Endothelial cell of umbilical vein (primary cell): ENCODE data around the gene HOMER1. TPM values are rescaled to one million over a fixed set of nuclear protein-coding genes. Genes with fewer than 3 reads are reported as not detected.

ENCODE experiments used
- BruUV-seq: library from RNA; stranded (reverse); fragments of 400-500 nt; replicated peaks from 2 replicates; lab custom pipeline; 2021; lab: Mats Ljungman, UMichigan
- CTCF ChIA-PET: fragments of 300-600, 350-600 bp; sonication (Branson Sonifier 250); formaldehyde crosslinking; loops from one replicate; lab custom pipeline; 2021; ENCODE audit warnings: antibody characterized with exemption, inconsistent platforms; lab: Charles Lee
- POLR2A ChIA-PET: fragments of 300-600, 350-600 bp; sonication (Branson Sonifier 250); formaldehyde crosslinking; loops from one replicate; lab custom pipeline; 2021; ENCODE audit warnings: antibody characterized with exemption, inconsistent platforms; lab: Charles Lee
- DNase-seq: peaks from one replicate; pipeline ENCODE4 v3.0.0-alpha.2; 2011; ENCODE audit warnings: low read depth, low spot score
- FAIRE-seq: peaks from 2 replicates; lab custom pipeline; 2011; peaks lifted over from hg19 to GRCh38; lab: Jason Lieb, UNC
- H2AFZ ChIP-seq: 2 replicates; pipeline ENCODE4 v1.6.0; 2012; ENCODE audit warnings: low read depth, low read length, control low read depth, inconsistent platforms
- H3K27ac ChIP-seq: 2 replicates; pipeline ENCODE4 v1.5.1; 2011; ENCODE audit warnings: low read depth, mild to moderate bottlenecking, control low read depth, low read length, moderate library complexity; ENCODE audit not compliant: insufficient read depth
- H3K27me3 ChIP-seq, 2 experiments: 2 replicates each; pipeline versions ENCODE4 v1.6.0 to v1.6.1; 2011; ENCODE audit warnings: low read length in 2 of 2, mixed read lengths in 1 of 2; ENCODE audit not compliant: control insufficient read depth in 2 of 2, insufficient read depth in 2 of 2
- H3K36me3 ChIP-seq, 2 experiments: 2 replicates in 1 of 2; 3 replicates in 1 of 2; pipeline ENCODE4 v1.5.1; 2011; ENCODE audit warnings: low read length in 2 of 2, mild to moderate bottlenecking in 1 of 2, moderate library complexity in 1 of 2; ENCODE audit not compliant: control insufficient read depth in 2 of 2, insufficient read depth in 2 of 2; ENCODE audit errors: extremely low read depth in 1 of 2
- H3K4me1 ChIP-seq: 3 replicates; pipeline ENCODE4 v1.5.1; 2011; ENCODE audit warnings: mild to moderate bottlenecking, low read length; ENCODE audit not compliant: control insufficient read depth, insufficient read depth; ENCODE audit errors: extremely low read depth
- H3K4me2 ChIP-seq: 2 replicates; pipeline ENCODE4 v1.6.1; 2011; ENCODE audit warnings: low read length, control low read depth, mixed read lengths; ENCODE audit not compliant: insufficient read depth
- H3K4me3 ChIP-seq, 3 experiments: fragments of 200-600 bp in 1 of 3; sonication (generic), shearing (Covaris generic) in 1 of 3; replicated peaks in 1 of 3; 2 replicates each; pipeline ENCODE4 v1.5.1; 2011 to 2016; ENCODE audit warnings: control low read depth in 3 of 3, low read length in 3 of 3, mild to moderate bottlenecking in 2 of 3, inconsistent platforms in 1 of 3, low read depth in 1 of 3, moderate library complexity in 1 of 3; ENCODE audit not compliant: insufficient read depth in 1 of 3
- H3K79me2 ChIP-seq: 2 replicates; pipeline ENCODE4 v1.6.0; 2012; ENCODE audit warnings: low read length, inconsistent platforms; ENCODE audit not compliant: control insufficient read depth, insufficient read depth
- H3K9ac ChIP-seq: replicated peaks from 2 replicates; pipeline ENCODE3; 2011; ENCODE audit warnings: low read length, control low read depth; ENCODE audit not compliant: insufficient read depth; ENCODE audit errors: extremely low read depth
- H3K9me1 ChIP-seq: replicated peaks from 3 replicates; pipeline ENCODE4 v1.6.0; 2011; ENCODE audit warnings: mild to moderate bottlenecking, low read length; ENCODE audit not compliant: control insufficient read depth, insufficient read depth; ENCODE audit errors: extremely low read depth
- H3K9me3 ChIP-seq: replicated peaks from 2 replicates; pipeline ENCODE4 v1.5.1; 2012; ENCODE audit warnings: low read length, inconsistent platforms; ENCODE audit not compliant: control insufficient read depth, insufficient read depth
- H4K20me1 ChIP-seq: replicated peaks from 2 replicates; pipeline ENCODE3; 2011; ENCODE audit warnings: mild to moderate bottlenecking, low read length; ENCODE audit not compliant: control insufficient read depth, insufficient read depth; ENCODE audit errors: extremely low read depth
- EZH2 ChIP-seq: IDR thresholded peaks from 2 replicates; pipeline ENCODE4 v1.6.1; 2012; ENCODE audit warnings: borderline replicate concordance, low read depth, mild to moderate bottlenecking, moderate library complexity, low read length, inconsistent platforms; ENCODE audit not compliant: severe bottlenecking
- FOS ChIP-seq: IDR thresholded peaks from 2 replicates; pipeline ENCODE4 v1.6.1; 2011; ENCODE audit warnings: mild to moderate bottlenecking, low read length, moderate library complexity, borderline replicate concordance; ENCODE audit not compliant: insufficient read depth
- GATA2 ChIP-seq: IDR thresholded peaks from 2 replicates; pipeline ENCODE4 v1.7.0; 2011; ENCODE audit warnings: low read depth, mild to moderate bottlenecking, moderate library complexity, mixed read lengths, low read length; ENCODE audit not compliant: insufficient read length, insufficient read depth
- JUN ChIP-seq: IDR thresholded peaks from 2 replicates; pipeline ENCODE4 v1.6.1; 2011; ENCODE audit warnings: borderline replicate concordance, low read depth; ENCODE audit not compliant: insufficient read length, insufficient read depth
- MYC ChIP-seq: IDR thresholded peaks from one replicate; pipeline ENCODE4 v1.6.1; 2011; ENCODE audit warnings: mild to moderate bottlenecking, low read depth, low read length
- POLR2A ChIP-seq: IDR thresholded peaks from 2 replicates; pipeline ENCODE4 v1.6.1; 2012; ENCODE audit warnings: low read depth, mild to moderate bottlenecking, control low read depth, low read length
- POLR2AphosphoS5 ChIP-seq: IDR thresholded peaks from 2 replicates; pipeline ENCODE4 v1.6.1; 2012; ENCODE audit warnings: low read depth, mild to moderate bottlenecking, control low read depth, low read length, moderate library complexity; ENCODE audit not compliant: insufficient read depth
- dilution Hi-C: fragments of 300-500 bp; cut with MboI; formaldehyde crosslinking; loops from one replicate; pipeline ENCODE4 v1.15.0; 2019; ENCODE audit warnings: low sequenced_read_pairs; ENCODE audit not compliant: extremely low pct_ligation_motif_present
- intact Hi-C: fragments of 100-400 bp; cut with micrococcal nuclease; formaldehyde crosslinking; loops from one replicate; pipeline ENCODE4 v1.10.0; 2022
- polyA plus RNA-seq, 4 experiments: library from polyadenylated mRNA; depleted of rRNA in 3 of 4; stranded (reverse) in 3 of 4; unstranded in 1 of 4; fragments of >200 nt; gene quantifications; 2 replicates each; pipeline versions ENCODE4 v1.2.1 to v1.2.3, GENCODE V29; 2011 to 2012; ENCODE audit warnings: missing spikeins in 1 of 4
- total RNA-seq: library from RNA; stranded (reverse); gene quantifications from 2 replicates; pipeline ENCODE4 v1.2.3, GENCODE V29; 2021
- TF ChIP-seq, protein P1 (sequence below), 2 donors: IDR thresholded peaks; 1 replicate in 1 of 2; 2 replicates in 1 of 2; pipeline ENCODE4 v1.5.1; 2011; ENCODE audit warnings: low read length in 2 of 2, mild to moderate bottlenecking in 2 of 2, moderate library complexity in 2 of 2, control low read depth in 1 of 2, inconsistent platforms in 1 of 2, low read depth in 1 of 2; ENCODE audit not compliant: insufficient read depth in 1 of 2; ENCODE audit errors: extremely low read depth in 1 of 2
- TF ChIP-seq, protein P2 (sequence below): IDR thresholded peaks from 2 replicates; pipeline ENCODE4 v1.6.1; 2011; ENCODE audit not compliant: insufficient read depth, insufficient read length

Gene HOMER1
- total and polyA plus RNA-seq, 2 donors (not counting 3 experiments of a cell fraction or from before 2014, with no cell fraction given), result 0.57 to 3.9 TPM

DNA sequence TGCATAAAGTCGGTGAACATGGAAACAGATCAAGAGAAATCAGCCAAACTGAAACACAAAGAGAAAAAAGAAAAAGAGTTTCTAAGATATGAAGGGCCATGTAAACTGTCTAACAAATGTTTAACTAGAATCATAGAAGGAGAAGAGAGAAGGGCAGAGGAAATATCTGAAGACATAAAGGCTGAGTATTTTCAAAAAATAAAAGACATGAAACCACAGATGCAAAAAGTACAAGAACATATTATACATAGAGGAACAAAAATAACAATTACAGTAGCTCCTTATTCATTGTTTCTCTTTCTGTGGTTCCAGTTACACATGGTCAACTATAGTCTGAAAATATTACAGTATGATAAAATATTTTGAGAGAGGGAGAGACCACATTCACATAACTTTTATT lies 106.3 kb downstream of the HOMER1 start:
- no peaks in the 10 kb centered on the region for H3K4me1 ChIP-seq
- BruUV-seq, result no TSS peak
- H3K79me2 ChIP-seq, result no peaks in the 10 kb centered on the region
- no peak for DNase-seq
- no peaks in the 10 kb centered on the region for H3K9me3 ChIP-seq
- H3K9ac ChIP-seq, result no peak overlapping the region
- H3K9me1 ChIP-seq, result no peaks in the 10 kb centered on the region
- ChIA-PET POLR2A (no interaction called here), CTCF (no interaction called here)
- H2AFZ ChIP-seq, result no peak overlapping the region
- H3K36me3 ChIP-seq, result no peaks in the 10 kb centered on the region
- H3K27ac ChIP-seq, result no peak overlapping the region
- TF ChIP-seq, protein P1, sequence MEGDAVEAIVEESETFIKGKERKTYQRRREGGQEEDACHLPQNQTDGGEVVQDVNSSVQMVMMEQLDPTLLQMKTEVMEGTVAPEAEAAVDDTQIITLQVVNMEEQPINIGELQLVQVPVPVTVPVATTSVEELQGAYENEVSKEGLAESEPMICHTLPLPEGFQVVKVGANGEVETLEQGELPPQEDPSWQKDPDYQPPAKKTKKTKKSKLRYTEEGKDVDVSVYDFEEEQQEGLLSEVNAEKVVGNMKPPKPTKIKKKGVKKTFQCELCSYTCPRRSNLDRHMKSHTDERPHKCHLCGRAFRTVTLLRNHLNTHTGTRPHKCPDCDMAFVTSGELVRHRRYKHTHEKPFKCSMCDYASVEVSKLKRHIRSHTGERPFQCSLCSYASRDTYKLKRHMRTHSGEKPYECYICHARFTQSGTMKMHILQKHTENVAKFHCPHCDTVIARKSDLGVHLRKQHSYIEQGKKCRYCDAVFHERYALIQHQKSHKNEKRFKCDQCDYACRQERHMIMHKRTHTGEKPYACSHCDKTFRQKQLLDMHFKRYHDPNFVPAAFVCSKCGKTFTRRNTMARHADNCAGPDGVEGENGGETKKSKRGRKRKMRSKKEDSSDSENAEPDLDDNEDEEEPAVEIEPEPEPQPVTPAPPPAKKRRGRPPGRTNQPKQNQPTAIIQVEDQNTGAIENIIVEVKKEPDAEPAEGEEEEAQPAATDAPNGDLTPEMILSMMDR (IDR thresholded peaks at IDR 0.05; ENCODE audit: extremely low read depth in 1 of 2, insufficient read depth in 1 of 2, low read depth in 1 of 2, low read length in 2 of 2), result no peak
- no peak for TF ChIP-seq FOS
- no peak for TF ChIP-seq POLR2AphosphoS5
- TF ChIP-seq EZH2, result no peak
- TF ChIP-seq JUN, result no peak
- no peak for TF ChIP-seq MYC
- TF ChIP-seq, protein P2, sequence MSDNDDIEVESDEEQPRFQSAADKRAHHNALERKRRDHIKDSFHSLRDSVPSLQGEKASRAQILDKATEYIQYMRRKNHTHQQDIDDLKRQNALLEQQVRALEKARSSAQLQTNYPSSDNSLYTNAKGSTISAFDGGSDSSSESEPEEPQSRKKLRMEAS, result no peak
- no peak for TF ChIP-seq POLR2A
- TF ChIP-seq GATA2, result no peak
- H4K20me1 ChIP-seq, result no peaks in the 10 kb centered on the region
- H3K4me3 ChIP-seq, result no peak overlapping the region
- intact Hi-C loops (no loop called here), dilution Hi-C loops (no loop called here)
- FAIRE-seq, result no peak
- H3K27me3 ChIP-seq, result no peaks in the 10 kb centered on the region
- H3K4me2 ChIP-seq, result no peak overlapping the region
